Activated CD8-positive, alpha-beta memory T cell treated with anti-CD3 and anti-CD28 coated beads, Interleukin-2, amount 10 ng/mL, durations not matched to agents 7 days and 5 days (primary cell): ENCODE data around the gene TOR2A. TPM values are rescaled to one million over a fixed set of nuclear protein-coding genes. Genes with fewer than 3 reads are reported as not detected.
"Not testable (repeated sequence)": the region's sequence is repeated elsewhere in the genome, so short reads cannot be mapped to it uniquely, and the experiment has no call there.

ENCODE experiments used
- ATAC-seq: fragments of 150-1000 bp; cut with Tn5 transposase; one replicate; pipeline ENCODE4 v1.10.0; 2021; ENCODE audit warnings: moderate library complexity
- CTCF ChIA-PET: fragments of 350-600 bp; sonication (Branson Sonifier 250); formaldehyde crosslinking; loops from one replicate; lab custom pipeline; 2021; ENCODE audit warnings: antibody characterized with exemption; lab: Charles Lee
- DNase-seq: peaks from one replicate; pipeline ENCODE4 v3.0.0-alpha.2; 2020
- H3K27ac Mint-ChIP-seq: one replicate; pipeline ENCODE4 v1.8.0; 2021; ENCODE audit warnings: mild to moderate bottlenecking, mixed read lengths
- H3K27me3 Mint-ChIP-seq: one replicate; pipeline ENCODE4 v1.8.0; 2021; ENCODE audit warnings: mixed read lengths
- H3K36me3 Mint-ChIP-seq: one replicate; pipeline ENCODE4 v1.8.0; 2021; ENCODE audit warnings: mild to moderate bottlenecking, mixed read lengths
- H3K4me1 Mint-ChIP-seq: one replicate; pipeline ENCODE4 v1.8.0; 2021; ENCODE audit warnings: mixed read lengths
- H3K4me3 Mint-ChIP-seq: one replicate; pipeline ENCODE4 v1.8.0; 2021; ENCODE audit warnings: mild to moderate bottlenecking, moderate library complexity, mixed read lengths
- H3K9me3 Mint-ChIP-seq: one replicate; pipeline ENCODE4 v1.8.0; 2022; ENCODE audit warnings: low read depth, mixed read lengths
- total RNA-seq, 2 experiments: library from RNA; stranded (reverse); gene quantifications; one replicate each; pipeline ENCODE4 v1.2.3, GENCODE V29; 2021

TOR2A gene
- total RNA-seq, 2 experiments from 2014 or later = 24.1 to 26.8 TPM

GRCh38 chr9:127763918-127764384 is 28.9 kb upstream of the TOR2A start:
- ATAC-seq = peak; percentile 45
- no peaks in the 10 kb centered on the region for H3K9me3 Mint-ChIP-seq
- CTCF ChIA-PET = interaction anchor here (0.8 to 6.1 kb wide), 10 partner anchors 16 to 156 kb away, joined by 3 to 61 read pairs (median 3); partner anchors contain the start of genes CDK9 and TOR2A
- no peak for DNase-seq
- H3K4me1 Mint-ChIP-seq = peaks cover 48% of the 10 kb centered on the region
- H3K4me3 Mint-ChIP-seq = no peak overlapping the region
- H3K27ac Mint-ChIP-seq = peak overlapping the region; percentile 54
- peaks cover 57% of the 10 kb centered on the region for H3K36me3 Mint-ChIP-seq
- H3K27me3 Mint-ChIP-seq = no peaks in the 10 kb centered on the region

DNA sequence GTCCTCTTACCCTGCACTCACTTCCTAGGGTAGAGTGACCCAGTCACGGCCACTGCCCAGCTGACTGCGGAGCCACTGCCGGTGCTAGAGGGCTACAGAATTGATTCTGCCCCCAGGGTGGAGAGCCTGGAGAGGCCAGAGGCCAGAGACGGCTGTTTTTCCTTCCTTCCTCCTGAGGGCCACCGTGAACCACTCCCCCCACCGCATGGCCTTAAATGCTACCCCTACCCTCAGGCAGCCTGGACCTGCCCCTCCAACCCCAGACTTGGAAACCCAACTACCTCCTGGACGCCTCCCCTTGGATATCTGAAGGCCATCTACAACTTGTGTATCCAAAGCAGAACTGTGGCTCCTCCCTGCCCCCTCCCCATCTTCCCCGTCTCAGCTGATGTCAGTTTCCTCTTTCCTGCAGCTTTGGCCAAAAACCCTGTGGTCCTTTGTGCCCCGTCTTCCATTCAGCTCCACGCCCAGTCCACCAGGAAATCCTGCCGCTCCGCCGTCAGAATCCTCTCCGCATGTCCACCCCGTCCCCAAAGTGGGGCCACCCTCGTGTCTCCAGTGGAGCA is 27.1 kb upstream of the TOR2A start:
- no peaks in the 10 kb centered on the region for H3K9me3 Mint-ChIP-seq
- peak overlapping the region; percentile 22 for H3K27ac Mint-ChIP-seq
- no peak for ATAC-seq

DNA sequence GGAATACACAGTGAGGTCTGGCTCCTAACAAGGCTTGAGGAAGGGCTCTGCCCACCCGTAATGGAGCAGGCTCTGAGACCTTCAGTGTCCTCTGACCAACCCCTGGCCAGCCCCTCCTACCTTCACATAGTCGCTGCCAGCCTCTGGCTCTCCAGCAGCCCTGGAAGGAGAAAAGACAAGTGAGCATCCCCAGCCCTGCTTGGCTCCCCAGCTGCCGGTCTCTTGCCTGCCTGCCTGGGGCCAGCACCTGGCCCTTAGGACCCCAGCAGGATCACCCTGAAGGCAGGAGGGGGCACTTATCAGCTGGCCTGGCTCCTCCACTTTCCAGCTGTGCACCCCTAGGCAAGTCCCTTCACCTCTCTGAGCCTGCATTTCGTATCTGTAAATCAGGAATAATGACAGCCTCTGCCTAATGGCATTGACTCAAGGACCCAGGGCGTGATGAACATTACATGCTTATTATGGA is 26.4 kb upstream of the TOR2A start:
- DNase-seq = no peak
- Mint-ChIP-seq H3K4me1 (peaks cover 25% of the 10 kb centered on the region), H3K36me3 (peaks cover 46% of the 10 kb centered on the region), H3K27me3 (no peaks in the 10 kb centered on the region), H3K4me3 (no peak overlapping the region), H3K27ac (no peak overlapping the region), H3K9me3 (no peaks in the 10 kb centered on the region)
- no peak for ATAC-seq
- CTCF ChIA-PET = no interaction called here

More for the DNA sequence above, 27.1 kb upstream of the TOR2A start:
- no peaks in the 10 kb centered on the region for H3K27me3 Mint-ChIP-seq
- H3K36me3 Mint-ChIP-seq = peaks cover 51% of the 10 kb centered on the region
- no peak for DNase-seq
- H3K4me1 Mint-ChIP-seq = peaks cover 31% of the 10 kb centered on the region
- CTCF ChIA-PET = interaction anchor here (1.0 to 6.1 kb wide), 5 partner anchors 9 to 159 kb away, joined by 3 to 61 read pairs (median 3); partner anchors contain the start of gene CDK9
- no peak overlapping the region for H3K4me3 Mint-ChIP-seq

- no peaks in the 10 kb centered on the region for H3K9me3 Mint-ChIP-seq
- no peak overlapping the region for H3K4me3 Mint-ChIP-seq
- peaks cover 21% of the 10 kb centered on the region for H3K4me1 Mint-ChIP-seq
- no peak for DNase-seq
- peaks cover 42% of the 10 kb centered on the region for H3K36me3 Mint-ChIP-seq
- CTCF ChIA-PET = interaction anchor here (1.5 kb wide), 1 partner anchor 17 kb away, joined by 4 read pairs; no protein-coding TSS in a partner anchor
- H3K27me3 Mint-ChIP-seq = no peaks in the 10 kb centered on the region
- no peak for ATAC-seq
- H3K27ac Mint-ChIP-seq = no peak overlapping the region
Measured at GRCh38 chr9:127761061-127761460, 26.0 kb upstream of the TOR2A start.

DNA sequence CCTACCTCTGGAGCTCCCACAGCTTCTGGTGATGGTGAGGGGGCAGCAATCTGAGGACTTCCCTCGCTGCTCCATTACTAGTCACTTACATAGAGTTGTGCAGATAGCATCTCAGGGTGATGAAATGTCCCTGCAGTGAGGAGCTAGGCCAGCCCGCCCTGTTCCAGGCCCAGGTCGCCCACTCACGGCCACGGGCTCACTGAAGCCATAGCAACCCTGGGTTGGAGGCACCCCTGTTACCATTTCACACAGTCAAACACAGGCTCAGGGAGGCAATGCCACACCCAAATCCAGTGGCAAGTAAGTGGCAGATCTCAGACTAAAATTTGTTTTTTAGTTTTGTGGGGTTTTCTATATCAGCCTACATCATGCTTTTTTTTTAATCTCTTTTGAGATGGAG is 23.7 kb upstream of the TOR2A start:
- Mint-ChIP-seq H3K27ac (no peak overlapping the region), H3K27me3 (no peaks in the 10 kb centered on the region), H3K4me1 (peaks cover 4% of the 10 kb centered on the region), H3K9me3 (no peaks in the 10 kb centered on the region), H3K36me3 (peaks cover 27% of the 10 kb centered on the region), H3K4me3 (no peak overlapping the region)
- ATAC-seq (no peak), DNase-seq (no peak)
- CTCF ChIA-PET = no interaction called here

GRCh38 chr9:127756776-127757175 is 21.7 kb upstream of the TOR2A start:
- H3K4me3 Mint-ChIP-seq, H3K4me1 Mint-ChIP-seq, H3K27ac Mint-ChIP-seq, H3K27me3 Mint-ChIP-seq, ATAC-seq, H3K9me3 Mint-ChIP-seq, DNase-seq: not testable (repeated sequence)
- CTCF ChIA-PET = interaction anchor here (0.8 to 1.1 kb wide), 4 partner anchors 22 to 165 kb away, joined by 3 to 5 read pairs (median 3); partner anchors contain the start of gene ST6GALNAC6
- peaks cover 18% of the 10 kb centered on the region for H3K36me3 Mint-ChIP-seq

GRCh38 chr9:127756233-127756632 is 21.1 kb upstream of the TOR2A start:
- CTCF ChIA-PET = interaction anchor here (1.1 to 1.2 kb wide), 3 partner anchors 108 to 143 kb away, joined by 3 to 4 read pairs (median 3); partner anchors contain the start of gene ST6GALNAC6
- Mint-ChIP-seq H3K4me1 (no peaks in the 10 kb centered on the region), H3K9me3 (no peaks in the 10 kb centered on the region), H3K27me3 (no peaks in the 10 kb centered on the region), H3K4me3 (no peak overlapping the region), H3K27ac (no peak overlapping the region), H3K36me3 (peaks cover 22% of the 10 kb centered on the region)
- no peak for ATAC-seq
- DNase-seq = no peak

DNA sequence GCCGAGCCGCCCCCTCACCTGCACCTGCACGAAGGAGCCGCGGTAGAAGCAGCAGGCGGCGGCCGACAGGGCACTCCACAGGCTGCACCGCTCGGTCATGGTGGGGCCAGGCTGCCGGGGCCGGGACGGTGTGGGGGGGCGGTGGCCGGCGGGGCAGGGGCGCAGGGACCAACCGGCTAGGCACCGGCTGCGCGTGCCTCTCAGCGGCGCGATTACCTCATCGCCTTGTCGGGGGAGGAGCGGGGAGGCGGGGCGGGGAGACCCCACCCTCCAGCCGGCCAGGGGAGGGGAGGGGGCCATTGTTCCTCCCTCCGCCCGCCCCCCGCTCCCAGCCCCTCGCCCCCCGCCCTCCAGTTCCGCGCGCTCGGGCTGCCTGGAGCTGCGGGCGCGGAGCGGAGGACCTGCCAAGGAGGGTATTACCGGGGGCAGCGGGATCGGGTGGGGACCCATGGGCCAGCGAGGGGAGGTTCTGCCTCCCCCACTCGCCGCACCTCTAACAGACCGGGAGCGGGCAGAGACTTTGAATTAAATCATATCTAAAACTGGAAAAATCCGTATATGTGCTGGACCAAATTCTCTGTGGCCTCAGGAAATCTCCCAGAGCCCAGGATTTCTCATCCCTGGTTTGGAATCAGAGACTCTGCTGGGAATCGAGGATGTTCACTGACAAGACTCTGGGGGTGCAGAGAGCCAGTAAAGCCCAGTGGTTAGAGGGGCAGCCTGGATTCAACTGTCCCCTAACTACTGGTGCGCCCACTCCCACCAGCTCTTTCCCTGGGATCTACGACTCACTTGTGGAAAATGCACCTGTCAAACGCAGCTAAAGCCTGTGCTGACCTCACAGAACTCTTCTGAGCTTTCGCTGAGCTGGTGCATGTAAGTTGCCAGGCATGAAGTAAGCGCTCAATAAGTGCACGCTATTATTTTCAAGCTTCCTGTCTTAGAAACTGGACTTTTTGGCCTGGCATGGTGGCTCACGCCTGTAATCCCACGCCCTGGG is 20.3 kb upstream of the TOR2A start:
- Mint-ChIP-seq H3K36me3 (peaks cover 25% of the 10 kb centered on the region), H3K4me3 (no peak overlapping the region), H3K27me3 (no peaks in the 10 kb centered on the region), H3K9me3 (no peaks in the 10 kb centered on the region), H3K27ac (no peak overlapping the region), H3K4me1 (no peaks in the 10 kb centered on the region)
- CTCF ChIA-PET = interaction anchor here (1.0 to 1.2 kb wide), 3 partner anchors 12 to 115 kb away, joined by 3 to 4 read pairs (median 3); no protein-coding TSS in a partner anchor
- ATAC-seq (no peak), DNase-seq (no peak)

DNA sequence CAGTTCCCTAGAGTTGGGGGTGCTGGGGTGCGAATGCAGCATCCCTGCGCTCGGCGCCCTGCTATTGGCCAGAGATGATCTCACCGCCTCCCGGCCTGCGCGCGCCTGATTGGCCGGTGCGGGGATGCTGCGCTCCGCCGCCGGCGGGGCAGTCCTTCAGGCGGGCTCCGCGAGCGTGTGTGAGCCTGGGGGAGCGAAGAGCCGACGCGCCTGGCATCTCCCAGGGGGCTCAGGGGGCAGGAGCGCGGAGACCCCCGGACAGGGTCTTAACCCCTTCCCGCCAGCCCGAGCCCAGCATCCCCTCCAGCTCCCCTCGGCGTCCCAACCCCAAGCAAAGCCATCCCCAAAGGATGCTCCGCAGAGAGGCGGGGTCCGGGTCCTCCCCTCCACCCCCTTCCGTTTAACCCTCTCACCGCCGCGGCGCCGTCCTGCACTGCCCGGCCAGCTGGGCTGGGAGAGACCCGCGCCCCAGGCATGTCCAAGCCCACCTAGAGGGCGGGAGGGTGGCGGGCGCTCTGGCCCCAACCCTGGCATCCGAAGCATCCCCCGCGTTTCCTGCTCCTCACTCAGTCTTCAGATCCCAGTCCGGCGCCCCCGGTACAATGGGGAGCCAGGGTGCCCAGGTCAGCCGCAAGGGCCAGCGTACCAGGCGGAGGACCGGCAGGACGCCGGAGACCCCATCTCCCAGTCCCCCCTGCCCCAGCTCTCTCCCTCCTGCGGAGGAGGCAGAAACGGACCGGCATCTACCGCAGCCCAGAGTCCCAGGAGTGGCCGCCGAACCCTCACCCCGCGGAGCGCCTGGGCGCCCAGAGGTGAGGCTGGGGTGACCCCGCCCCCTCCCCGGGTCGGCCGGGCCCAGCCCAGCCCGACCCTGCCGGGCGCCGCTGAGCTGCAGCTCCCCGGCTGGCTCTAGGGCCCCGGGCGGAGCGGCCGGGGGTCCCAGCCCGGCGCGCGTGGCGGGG is 19.3 kb upstream of the TOR2A start:
- no peaks in the 10 kb centered on the region for H3K9me3 Mint-ChIP-seq
- no peak overlapping the region for H3K4me3 Mint-ChIP-seq
- H3K36me3 Mint-ChIP-seq = peaks cover 30% of the 10 kb centered on the region
- no peak for DNase-seq
- no peak for ATAC-seq
- no peak overlapping the region for H3K27ac Mint-ChIP-seq
- no peaks in the 10 kb centered on the region for H3K27me3 Mint-ChIP-seq
- no peaks in the 10 kb centered on the region for H3K4me1 Mint-ChIP-seq
- CTCF ChIA-PET = interaction anchor here (1.0 kb wide), 1 partner anchor 13 kb away, joined by 3 read pairs; no protein-coding TSS in a partner anchor

DNA sequence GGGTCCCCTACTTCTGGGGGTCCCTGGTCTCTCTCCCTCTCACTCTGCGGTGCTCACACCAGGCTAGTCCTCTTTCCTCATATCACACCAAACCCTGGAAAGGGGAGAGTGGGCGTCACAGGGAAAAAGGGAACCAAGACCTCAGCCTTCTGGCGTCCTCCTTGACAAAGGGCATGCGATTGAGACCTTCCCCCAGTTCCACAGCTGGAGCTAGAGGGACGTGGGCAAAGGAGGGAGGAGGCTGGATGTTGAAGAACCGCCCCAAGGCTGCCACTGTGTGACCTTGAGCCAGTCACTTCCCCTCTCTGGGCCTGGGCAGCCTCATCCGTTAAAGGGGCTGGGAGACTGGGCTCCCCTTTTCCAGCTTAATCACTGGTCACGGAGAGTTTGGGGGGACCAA is 18.5 kb upstream of the TOR2A start:
- Mint-ChIP-seq H3K36me3 (peaks cover 31% of the 10 kb centered on the region), H3K4me1 (no peaks in the 10 kb centered on the region), H3K27me3 (no peaks in the 10 kb centered on the region), H3K27ac (no peak overlapping the region), H3K9me3 (no peaks in the 10 kb centered on the region), H3K4me3 (no peak overlapping the region)
- ATAC-seq = no peak
- no peak for DNase-seq
- CTCF ChIA-PET = interaction anchor here (0.7 to 1.0 kb wide), 2 partner anchors 9 to 13 kb away, joined by 3 to 4 read pairs; no protein-coding TSS in a partner anchor

DNA sequence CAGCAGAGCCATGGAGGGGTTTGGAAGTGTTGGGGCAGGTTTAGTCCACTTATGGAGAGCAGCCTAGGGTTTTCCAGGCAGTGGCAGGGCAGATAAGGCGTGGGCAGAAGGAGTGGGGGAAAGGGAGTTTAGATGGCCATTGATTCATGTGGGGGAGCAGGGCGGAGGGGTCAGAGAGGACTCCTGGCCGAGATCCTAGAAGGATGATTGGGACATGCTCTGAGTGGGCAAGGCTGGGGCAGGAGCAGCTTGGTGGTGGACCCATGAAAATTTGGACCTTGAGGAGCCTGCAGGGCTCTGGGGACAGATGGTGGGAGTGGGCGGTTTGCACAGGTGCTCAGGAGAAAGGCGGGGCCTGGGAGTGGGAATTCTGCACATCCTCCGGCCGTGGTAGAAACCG is 18.1 kb upstream of the TOR2A start:
- no peaks in the 10 kb centered on the region for H3K4me1 Mint-ChIP-seq
- H3K27ac Mint-ChIP-seq = no peak overlapping the region
- no peaks in the 10 kb centered on the region for H3K27me3 Mint-ChIP-seq
- H3K36me3 Mint-ChIP-seq = peaks cover 32% of the 10 kb centered on the region
- no peak overlapping the region for H3K4me3 Mint-ChIP-seq
- ATAC-seq (no peak), DNase-seq (no peak)
- no peaks in the 10 kb centered on the region for H3K9me3 Mint-ChIP-seq
- CTCF ChIA-PET = interaction anchor here (0.7 to 1.0 kb wide), 2 partner anchors 9 to 14 kb away, joined by 3 to 4 read pairs; no protein-coding TSS in a partner anchor
